ENCODE results near the gene BCAT1.
"Not testable (repeated sequence)": the region's sequence is repeated elsewhere in the genome, so short reads cannot be mapped to it uniquely, and the experiment has no call there.

BCAT1 gene

GRCh38 chr12:24814379-24815113 lies 134.4 kb downstream of the BCAT1 start:
- Histone ChIP-seq H3K27ac (no peak overlapping the region), H3K4me3 (no peak overlapping the region)
- no peak for TF ChIP-seq CTCF (IDR thresholded peaks at IDR 0.05)
- DNase-seq (ENCODE audit: low spot score), result no peak

- no peak for DNase-seq (ENCODE audit: low spot score)
- no peak overlapping the region for H3K4me3 ChIP-seq
- TF ChIP-seq CTCF (IDR thresholded peaks at IDR 0.05), result no peak
- H3K27ac ChIP-seq, result no peak overlapping the region
Measured at GRCh38 chr12:24810378-24810777, 138.5 kb downstream of the BCAT1 start.

- H3K4me3 ChIP-seq; DNase-seq (ENCODE audit: low spot score); H3K27ac ChIP-seq: not testable (repeated sequence)
Measured at GRCh38 chr12:24809306-24809705, 139.6 kb downstream of the BCAT1 start.

- no peak for DNase-seq (ENCODE audit: low spot score)
- Histone ChIP-seq H3K4me3 (no peak overlapping the region), H3K27ac (no peak overlapping the region)
- TF ChIP-seq CTCF (IDR thresholded peaks at IDR 0.05), result no peak
Measured at GRCh38 chr12:24808651-24809050, 140.2 kb downstream of the BCAT1 start.

- no peak overlapping the region for H3K27ac ChIP-seq
- no peak for DNase-seq (ENCODE audit: low spot score)
- no peak overlapping the region for H3K4me3 ChIP-seq
- no peak for TF ChIP-seq CTCF (IDR thresholded peaks at IDR 0.05)
Measured at GRCh38 chr12:24806386-24806785, 142.5 kb downstream of the BCAT1 start.

GRCh38 chr12:24803430-24804245 lies 145.3 kb downstream of the BCAT1 start:
- no peak overlapping the region for H3K4me3 ChIP-seq
- no peak for DNase-seq (ENCODE audit: low spot score)
- TF ChIP-seq CTCF (IDR thresholded peaks at IDR 0.05), result no peak
- no peak overlapping the region for H3K27ac ChIP-seq

- no peak for TF ChIP-seq CTCF (IDR thresholded peaks at IDR 0.05)
- Histone ChIP-seq H3K4me3 (no peak overlapping the region), H3K27ac (no peak overlapping the region)
- no peak for DNase-seq (ENCODE audit: low spot score)
Measured at GRCh38 chr12:24798335-24798734, 150.6 kb downstream of the BCAT1 start.
